Keratinocyte (primary cell): ENCODE results near the gene HCN4. TPM values are rescaled to one million over a fixed set of nuclear protein-coding genes. Genes with fewer than 3 reads are reported as not detected.

Source experiments
- DNase-seq: peaks from one replicate; pipeline ENCODE4 v3.0.0-alpha.2; 2011; ENCODE audit warnings: low read depth, missing footprints, low spot score
- FAIRE-seq: peaks from 2 replicates; lab custom pipeline; 2011; peaks lifted over from hg19 to GRCh38; lab: Jason Lieb, UNC
- H2AFZ ChIP-seq: 2 replicates; pipeline ENCODE4 v1.6.0; 2012; ENCODE audit warnings: low read length, control low read depth, inconsistent platforms; ENCODE audit not compliant: control insufficient read depth
- H3K27ac ChIP-seq: 2 replicates; pipeline ENCODE4 v1.5.1; 2011; ENCODE audit warnings: low read length; ENCODE audit not compliant: control insufficient read depth, insufficient read depth
- H3K27me3 ChIP-seq: 3 replicates; pipeline ENCODE4 v1.6.0; 2011; ENCODE audit warnings: low read length; ENCODE audit not compliant: control insufficient read depth, insufficient read depth; ENCODE audit errors: extremely low read depth
- H3K36me3 ChIP-seq, 2 experiments: 2 replicates in 1 of 2; 3 replicates in 1 of 2; pipeline ENCODE4 v1.5.1; 2011; ENCODE audit warnings: low read length in 2 of 2, mild to moderate bottlenecking in 1 of 2; ENCODE audit not compliant: control insufficient read depth in 2 of 2, insufficient read depth in 2 of 2; ENCODE audit errors: extremely low read depth in 1 of 2
- H3K4me1 ChIP-seq: 3 replicates; pipeline ENCODE4 v1.5.1; 2011; ENCODE audit warnings: low read length; ENCODE audit not compliant: control insufficient read depth, insufficient read depth; ENCODE audit errors: extremely low read depth
- H3K4me2 ChIP-seq: 3 replicates; pipeline ENCODE4 v1.6.0; 2011; ENCODE audit warnings: low read depth, low read length; ENCODE audit not compliant: control insufficient read depth, insufficient read depth; ENCODE audit errors: extremely low read depth
- H3K4me3 ChIP-seq, 3 experiments: fragments of 200-600 bp in 1 of 3; sonication (generic) in 1 of 3; 2 replicates in 2 of 3; 3 replicates in 1 of 3; pipeline ENCODE4 v1.5.1; 2011 to 2016; ENCODE audit warnings: low read length in 3 of 3, mild to moderate bottlenecking in 3 of 3, control low read depth in 2 of 3, inconsistent platforms in 1 of 3, low read depth in 1 of 3, mixed read lengths in 1 of 3, mixed run types in 1 of 3, moderate library complexity in 1 of 3; ENCODE audit not compliant: control insufficient read depth in 2 of 3, insufficient read depth in 2 of 3; ENCODE audit errors: extremely low read depth in 1 of 3
- H3K79me2 ChIP-seq: 2 replicates; pipeline ENCODE4 v1.6.0; 2012; ENCODE audit warnings: low read length; ENCODE audit not compliant: control insufficient read depth, insufficient read depth
- H3K9ac ChIP-seq: 3 replicates; pipeline ENCODE4 v1.6.0; 2011; ENCODE audit warnings: low read length; ENCODE audit not compliant: control insufficient read depth, insufficient read depth; ENCODE audit errors: extremely low read depth
- H3K9me1 ChIP-seq: 3 replicates; pipeline ENCODE4 v1.6.0; 2011; ENCODE audit warnings: low read length; ENCODE audit not compliant: control insufficient read depth, insufficient read depth; ENCODE audit errors: extremely low read depth
- H3K9me3 ChIP-seq: 2 replicates; pipeline ENCODE4 v1.5.1; 2012; ENCODE audit warnings: low read depth, low read length; ENCODE audit not compliant: control insufficient read depth
- H4K20me1 ChIP-seq: 3 replicates; pipeline ENCODE4 v1.6.0; 2011; ENCODE audit warnings: low read length; ENCODE audit not compliant: control insufficient read depth, insufficient read depth; ENCODE audit errors: extremely low read depth
- EZH2 ChIP-seq: IDR thresholded peaks from one replicate; pipeline ENCODE4 v1.6.1; 2012; ENCODE audit warnings: inconsistent platforms, mild to moderate bottlenecking, low read length, moderate library complexity
- dilution Hi-C: fragments of 300-500 bp; cut with MboI; formaldehyde crosslinking; loops from one replicate; pipeline ENCODE4 v1.7.0; 2020; ENCODE audit warnings: low sequenced_read_pairs; ENCODE audit not compliant: extremely low pct_ligation_motif_present
- polyA plus RNA-seq, 5 experiments: library from polyadenylated mRNA; depleted of rRNA in 3 of 5; stranded (reverse) in 3 of 5; stranded (forward) in 1 of 5; unstranded in 1 of 5; fragments of >200 nt; gene quantifications; 1 replicate in 1 of 5; 2 replicates in 3 of 5; 3 replicates in 1 of 5; pipeline versions ENCODE4 v1.2.1 to v1.2.3, GENCODE V29; 2011 to 2012; ENCODE audit warnings: missing spikeins in 2 of 5, low read depth in 1 of 5, low replicate concordance in 1 of 5
- TF ChIP-seq, protein P1 (sequence below), 3 experiments: IDR thresholded peaks in 1 of 3; conservative IDR thresholded peaks in 1 of 3; optimal IDR thresholded peaks in 1 of 3; 2 replicates in 2 of 3; 3 replicates in 1 of 3; pipeline versions ENCODE3 to v1.5.1; 2011; ENCODE audit warnings: low read length in 3 of 3, mild to moderate bottlenecking in 3 of 3, moderate library complexity in 2 of 3, control low read depth in 1 of 3, inconsistent platforms in 1 of 3; ENCODE audit not compliant: insufficient read depth in 2 of 3; ENCODE audit errors: extremely low read depth in 1 of 3

Gene HCN4
- polyA plus RNA-seq, 1 donor (not counting 4 experiments of a cell fraction or from before 2014, with no cell fraction given) = not detected

GRCh38 chr15:73397461-73397860 is 28.7 kb upstream of the HCN4 start:
- Histone ChIP-seq H3K9me3 (no peaks in the 10 kb centered on the region), H3K27me3 (peaks cover 19% of the 10 kb centered on the region), H3K79me2 (no peaks in the 10 kb centered on the region), H3K4me1 (no peaks in the 10 kb centered on the region), H2AFZ (no peak overlapping the region), H3K4me3 (no peak overlapping the region), H3K36me3 (no peaks in the 10 kb centered on the region), H4K20me1 (no peaks in the 10 kb centered on the region), H3K9ac (no peak overlapping the region), H3K27ac (no peak overlapping the region), H3K4me2 (no peak overlapping the region), H3K9me1 (no peaks in the 10 kb centered on the region)
- FAIRE-seq (no peak), DNase-seq (no peak)
- dilution Hi-C loops = no loop called here
- TF ChIP-seq, protein P1, sequence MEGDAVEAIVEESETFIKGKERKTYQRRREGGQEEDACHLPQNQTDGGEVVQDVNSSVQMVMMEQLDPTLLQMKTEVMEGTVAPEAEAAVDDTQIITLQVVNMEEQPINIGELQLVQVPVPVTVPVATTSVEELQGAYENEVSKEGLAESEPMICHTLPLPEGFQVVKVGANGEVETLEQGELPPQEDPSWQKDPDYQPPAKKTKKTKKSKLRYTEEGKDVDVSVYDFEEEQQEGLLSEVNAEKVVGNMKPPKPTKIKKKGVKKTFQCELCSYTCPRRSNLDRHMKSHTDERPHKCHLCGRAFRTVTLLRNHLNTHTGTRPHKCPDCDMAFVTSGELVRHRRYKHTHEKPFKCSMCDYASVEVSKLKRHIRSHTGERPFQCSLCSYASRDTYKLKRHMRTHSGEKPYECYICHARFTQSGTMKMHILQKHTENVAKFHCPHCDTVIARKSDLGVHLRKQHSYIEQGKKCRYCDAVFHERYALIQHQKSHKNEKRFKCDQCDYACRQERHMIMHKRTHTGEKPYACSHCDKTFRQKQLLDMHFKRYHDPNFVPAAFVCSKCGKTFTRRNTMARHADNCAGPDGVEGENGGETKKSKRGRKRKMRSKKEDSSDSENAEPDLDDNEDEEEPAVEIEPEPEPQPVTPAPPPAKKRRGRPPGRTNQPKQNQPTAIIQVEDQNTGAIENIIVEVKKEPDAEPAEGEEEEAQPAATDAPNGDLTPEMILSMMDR (optimal IDR thresholded peaks at IDR 0.05 in 1 of 3, IDR thresholded peaks at IDR 0.05 in 1 of 3, conservative IDR thresholded peaks at IDR 0.05 in 1 of 3; ENCODE audit: extremely low read depth in 1 of 3, insufficient read depth in 2 of 3, low read length in 3 of 3) = no peak
- no peak for TF ChIP-seq EZH2

DNA sequence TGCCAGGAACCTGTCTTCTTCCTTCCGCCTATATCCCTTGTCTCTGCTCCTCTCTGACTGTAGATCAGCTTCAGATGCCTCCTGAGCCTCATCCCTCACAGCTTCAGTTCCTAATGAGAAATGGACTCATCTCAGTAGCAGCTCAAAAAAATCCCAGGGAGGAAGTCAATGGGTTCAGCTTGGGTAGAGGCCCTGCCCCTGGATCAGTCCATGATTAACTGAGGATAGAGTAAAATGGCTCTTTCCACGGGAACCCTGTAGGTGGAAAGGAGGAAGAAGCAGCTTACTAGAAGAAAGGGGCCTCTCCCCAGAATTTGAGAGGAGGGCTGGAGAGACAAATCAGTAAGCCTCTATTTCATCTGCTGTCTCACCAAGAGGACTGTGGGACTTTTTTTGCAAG is 26.9 kb upstream of the HCN4 start:
- no peak for TF ChIP-seq EZH2
- TF ChIP-seq, protein P1 (optimal IDR thresholded peaks at IDR 0.05 in 1 of 3, IDR thresholded peaks at IDR 0.05 in 1 of 3, conservative IDR thresholded peaks at IDR 0.05 in 1 of 3; ENCODE audit: extremely low read depth in 1 of 3, insufficient read depth in 2 of 3, low read length in 3 of 3) = no peak

More for the DNA sequence above, 26.9 kb upstream of the HCN4 start:
- peaks cover 28% of the 10 kb centered on the region for H3K27me3 ChIP-seq
- H4K20me1 ChIP-seq = no peaks in the 10 kb centered on the region
- no peaks in the 10 kb centered on the region for H3K4me1 ChIP-seq
- H3K4me3 ChIP-seq = no peak overlapping the region
- dilution Hi-C loops = no loop called here
- H3K27ac ChIP-seq = no peak overlapping the region
- H3K9me1 ChIP-seq = no peaks in the 10 kb centered on the region
- FAIRE-seq (no peak), DNase-seq (no peak)
- H3K79me2 ChIP-seq = no peaks in the 10 kb centered on the region
- H3K9ac ChIP-seq = no peak overlapping the region
- no peak overlapping the region for H2AFZ ChIP-seq
- H3K9me3 ChIP-seq = no peaks in the 10 kb centered on the region
- no peak overlapping the region for H3K4me2 ChIP-seq
- H3K36me3 ChIP-seq = no peaks in the 10 kb centered on the region
